Measurements from ENCODE around the gene MEPCE.

DNA sequence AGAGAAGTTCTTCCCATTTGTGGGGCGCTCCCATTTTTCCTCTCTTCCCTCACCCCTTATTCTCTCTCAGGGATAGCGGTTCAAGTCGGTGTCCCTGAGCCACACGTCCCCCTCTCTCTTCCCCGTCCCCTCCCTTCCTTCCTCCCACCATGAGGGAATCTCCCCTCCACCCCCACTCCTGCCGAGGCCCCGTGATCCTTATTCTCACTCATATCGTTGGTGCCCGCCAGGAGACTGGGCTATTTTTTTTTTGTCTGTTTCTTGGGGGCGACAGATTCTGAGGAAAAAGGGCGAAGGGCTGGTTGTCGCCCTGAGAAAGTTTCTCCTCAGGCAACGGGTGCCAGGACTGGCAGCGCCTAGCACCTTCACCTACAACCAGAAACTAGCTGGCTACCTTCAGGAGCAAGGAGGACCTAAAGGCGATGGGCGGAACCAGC, 1.9 kb upstream of the MEPCE start:
- TF ChIP-seq, protein P1, sequence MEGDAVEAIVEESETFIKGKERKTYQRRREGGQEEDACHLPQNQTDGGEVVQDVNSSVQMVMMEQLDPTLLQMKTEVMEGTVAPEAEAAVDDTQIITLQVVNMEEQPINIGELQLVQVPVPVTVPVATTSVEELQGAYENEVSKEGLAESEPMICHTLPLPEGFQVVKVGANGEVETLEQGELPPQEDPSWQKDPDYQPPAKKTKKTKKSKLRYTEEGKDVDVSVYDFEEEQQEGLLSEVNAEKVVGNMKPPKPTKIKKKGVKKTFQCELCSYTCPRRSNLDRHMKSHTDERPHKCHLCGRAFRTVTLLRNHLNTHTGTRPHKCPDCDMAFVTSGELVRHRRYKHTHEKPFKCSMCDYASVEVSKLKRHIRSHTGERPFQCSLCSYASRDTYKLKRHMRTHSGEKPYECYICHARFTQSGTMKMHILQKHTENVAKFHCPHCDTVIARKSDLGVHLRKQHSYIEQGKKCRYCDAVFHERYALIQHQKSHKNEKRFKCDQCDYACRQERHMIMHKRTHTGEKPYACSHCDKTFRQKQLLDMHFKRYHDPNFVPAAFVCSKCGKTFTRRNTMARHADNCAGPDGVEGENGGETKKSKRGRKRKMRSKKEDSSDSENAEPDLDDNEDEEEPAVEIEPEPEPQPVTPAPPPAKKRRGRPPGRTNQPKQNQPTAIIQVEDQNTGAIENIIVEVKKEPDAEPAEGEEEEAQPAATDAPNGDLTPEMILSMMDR (IDR thresholded peaks at IDR 0.05; ENCODE audit: low read length): no peak
- no peak for TF ChIP-seq EZH2phosphoT487 (IDR thresholded peaks at IDR 0.05; ENCODE audit: low read length)
